ENCODE results near the gene PCDHA1. TPM values are rescaled to one million over a fixed set of nuclear protein-coding genes. Genes with fewer than 3 reads are reported as not detected.

PCDHA1 gene
- total and polyA plus RNA-seq, 2 of the 13 experiments (the other 11 are each of a cell fraction or from before 2014, with no cell fraction given) = not detected

- TF ChIP-seq HCFC1 (IDR thresholded peaks at IDR 0.05; ENCODE audit: low read depth, low read length) (no peak), NFKB2 (CRISPR knock-in tag; IDR thresholded peaks at IDR 0.05; ENCODE audit: borderline replicate concordance) (no peak), ZNF878 (CRISPR knock-in tag; IDR thresholded peaks at IDR 0.05) (no peak)
Measured at GRCh38 chr5:140883373-140883772, 97.4 kb downstream of the PCDHA1 start (continued).

- ATAC-seq (no peak), FAIRE-seq (no peak), DNase-seq (ENCODE audit: low spot score) (no peak)
- Histone ChIP-seq H3K4me1 (ENCODE audit: insufficient read depth, low read length) (no peaks in the 10 kb centered on the region), H3K4me3 (replicated peaks in 1 of 3; ENCODE audit: insufficient read depth in 1 of 3, low read depth in 2 of 3, low read length in 3 of 3) (no peak overlapping the region), H3K79me2 (ENCODE audit: insufficient read depth, low read length) (no peaks in the 10 kb centered on the region), H4K20me1 (ENCODE audit: insufficient read depth, low read length) (no peaks in the 10 kb centered on the region), H2AFZ (ENCODE audit: low read length) (no peak overlapping the region), H3K4me2 (ENCODE audit: low read depth, low read length) (no peak overlapping the region), H3K27me3 (ENCODE audit: control insufficient read depth in 1 of 2, insufficient read depth in 2 of 2, low read length in 2 of 2) (no peaks in the 10 kb centered on the region), H3K9me3 (ENCODE audit: low read length) (no peaks in the 10 kb centered on the region), H3K27ac (ENCODE audit: extremely low read length, insufficient read depth, low read length) (no peak overlapping the region), H3K9ac (ENCODE audit: insufficient read depth, low read depth, low read length) (no peak overlapping the region), H3K36me3 (replicated peaks in 1 of 2; ENCODE audit: control insufficient read depth in 1 of 2, insufficient read depth in 2 of 2, low read length in 2 of 2) (no peaks in the 10 kb centered on the region)
- in situ Hi-C loops (cut with HindIII; ENCODE audit: extremely low pct_ligation_motif_present, low pct_unique_long_range_greater_than_20kb) (no loop called here), intact Hi-C loops (cut with micrococcal nuclease; ENCODE audit: unreplicated experiment) (no loop called here)
- TF ChIP-seq PITX1 (CRISPR knock-in tag; IDR thresholded peaks at IDR 0.05) = no peak
- no peak for TF ChIP-seq ERF (CRISPR knock-in tag; IDR thresholded peaks at IDR 0.05)
- no peak for TF ChIP-seq ZNF646 (CRISPR knock-in tag; IDR thresholded peaks at IDR 0.05)
- TF ChIP-seq TERF1 (CRISPR knock-in tag; IDR thresholded peaks at IDR 0.05) = no peak
- TF ChIP-seq ZNF432 (CRISPR knock-in tag; IDR thresholded peaks at IDR 0.05; ENCODE audit: borderline replicate concordance) = no peak
- no peak for TF ChIP-seq HNRNPUL1 (IDR thresholded peaks at IDR 0.05; ENCODE audit: low read depth, low read length)
- no peak for TF ChIP-seq ZNF704 (CRISPR knock-in tag; IDR thresholded peaks at IDR 0.05; ENCODE audit: borderline replicate concordance)
- no peak for TF ChIP-seq ELF3 (CRISPR knock-in tag; IDR thresholded peaks at IDR 0.05)
- WGBS (ENCODE audit: low lambda C conversion rate) = 88% methylated on average over 71 of the region's 79 CpGs
- POLR2A ChIA-PET = no interaction called here
- BruUV-seq (replicated peaks) = no TSS peak
- CTCF ChIA-PET (ENCODE audit: low intra/inter-chr PET ratio, low total read pairs) = no interaction called here
Measured at GRCh38 chr5:140883927-140884697, 98.2 kb downstream of the PCDHA1 start.
